ENCODE data around the gene MLPH.

Gene MLPH

DNA sequence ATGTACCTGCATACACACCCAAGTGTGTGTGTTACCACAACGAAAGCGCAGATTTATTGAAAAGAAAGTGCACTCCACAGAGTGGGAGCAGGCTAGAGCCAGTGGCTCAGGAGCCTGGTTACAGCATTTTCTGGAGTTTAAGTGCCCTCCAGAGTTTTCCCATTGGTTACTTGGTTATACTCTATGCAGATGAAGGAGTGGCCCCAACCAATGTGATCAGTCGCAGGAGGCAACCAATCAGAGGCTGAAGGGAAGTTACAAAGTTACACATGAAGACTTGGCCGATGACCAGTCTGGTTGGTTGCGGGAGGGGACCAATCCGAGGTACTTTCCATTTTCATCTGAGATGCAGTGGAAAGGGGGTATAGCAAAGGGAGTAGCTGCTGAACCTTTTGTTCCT is 65.9 kb downstream of the MLPH start:
- Histone ChIP-seq H3F3A (ENCODE audit: control insufficient read depth, insufficient read depth) (no peaks in the 10 kb centered on the region), H3K4me1 (ENCODE audit: control insufficient read depth, low read length) (0 out of 2 replicates have a peak, but pooled peaks cover 3% of the 10 kb centered on the region), H3K9me2 (replicated peaks; ENCODE audit: control insufficient read depth, low read length) (no peaks in the 10 kb centered on the region), H3K79me2 (ENCODE audit: control insufficient read depth, low read length) (no peaks in the 10 kb centered on the region), H3K4me2 (ENCODE audit: low read length) (no peak overlapping the region), H3K27me3 (ENCODE audit: control insufficient read depth, low read length) (peaks cover 10% of the 10 kb centered on the region), H4K20me1 (ENCODE audit: control insufficient read depth, insufficient read depth, low read depth, low read length) (no peaks in the 10 kb centered on the region), H3K4me3 (ENCODE audit: low read length) (no peak overlapping the region), H3K27ac (ENCODE audit: low read depth, low read length) (no peak overlapping the region), H3K9me3 (ENCODE audit: control insufficient read depth, insufficient read depth, low read length) (peaks cover 11% of the 10 kb centered on the region), H3K36me3 (ENCODE audit: control insufficient read depth, low read length) (no peaks in the 10 kb centered on the region)
- no peak for TF ChIP-seq EZH2phosphoT487 (IDR thresholded peaks at IDR 0.05; ENCODE audit: borderline replicate concordance, low read length)
- TF ChIP-seq, protein P1, sequence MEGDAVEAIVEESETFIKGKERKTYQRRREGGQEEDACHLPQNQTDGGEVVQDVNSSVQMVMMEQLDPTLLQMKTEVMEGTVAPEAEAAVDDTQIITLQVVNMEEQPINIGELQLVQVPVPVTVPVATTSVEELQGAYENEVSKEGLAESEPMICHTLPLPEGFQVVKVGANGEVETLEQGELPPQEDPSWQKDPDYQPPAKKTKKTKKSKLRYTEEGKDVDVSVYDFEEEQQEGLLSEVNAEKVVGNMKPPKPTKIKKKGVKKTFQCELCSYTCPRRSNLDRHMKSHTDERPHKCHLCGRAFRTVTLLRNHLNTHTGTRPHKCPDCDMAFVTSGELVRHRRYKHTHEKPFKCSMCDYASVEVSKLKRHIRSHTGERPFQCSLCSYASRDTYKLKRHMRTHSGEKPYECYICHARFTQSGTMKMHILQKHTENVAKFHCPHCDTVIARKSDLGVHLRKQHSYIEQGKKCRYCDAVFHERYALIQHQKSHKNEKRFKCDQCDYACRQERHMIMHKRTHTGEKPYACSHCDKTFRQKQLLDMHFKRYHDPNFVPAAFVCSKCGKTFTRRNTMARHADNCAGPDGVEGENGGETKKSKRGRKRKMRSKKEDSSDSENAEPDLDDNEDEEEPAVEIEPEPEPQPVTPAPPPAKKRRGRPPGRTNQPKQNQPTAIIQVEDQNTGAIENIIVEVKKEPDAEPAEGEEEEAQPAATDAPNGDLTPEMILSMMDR (IDR thresholded peaks at IDR 0.05; ENCODE audit: low read depth, low read length, poor library complexity, severe bottlenecking): no peak

DNA sequence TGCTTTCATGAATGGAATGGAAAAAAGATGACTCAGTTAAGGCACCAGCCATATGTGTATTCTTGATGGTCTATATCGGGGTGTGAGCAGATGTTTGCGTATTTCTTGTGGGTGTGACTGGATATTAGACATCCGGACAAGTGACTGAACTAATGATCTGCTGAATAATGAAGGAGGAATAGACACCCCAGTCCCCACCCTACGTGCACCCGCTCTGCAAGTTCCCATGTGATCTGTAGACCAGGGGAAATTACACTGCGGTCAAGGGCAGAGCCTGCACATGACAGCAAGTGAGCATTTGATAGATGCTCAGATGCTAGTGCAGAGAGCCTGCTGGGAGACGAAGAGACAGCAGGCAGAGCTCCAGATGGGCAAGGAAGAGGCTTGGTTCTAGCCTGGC is 66.9 kb downstream of the MLPH start:
- TF ChIP-seq, protein P1 (IDR thresholded peaks at IDR 0.05; ENCODE audit: low read depth, low read length, poor library complexity, severe bottlenecking): no peak
- TF ChIP-seq EZH2phosphoT487 (IDR thresholded peaks at IDR 0.05; ENCODE audit: borderline replicate concordance, low read length): no peak
- H3K4me2 ChIP-seq (ENCODE audit: low read length): no peak overlapping the region

DNA sequence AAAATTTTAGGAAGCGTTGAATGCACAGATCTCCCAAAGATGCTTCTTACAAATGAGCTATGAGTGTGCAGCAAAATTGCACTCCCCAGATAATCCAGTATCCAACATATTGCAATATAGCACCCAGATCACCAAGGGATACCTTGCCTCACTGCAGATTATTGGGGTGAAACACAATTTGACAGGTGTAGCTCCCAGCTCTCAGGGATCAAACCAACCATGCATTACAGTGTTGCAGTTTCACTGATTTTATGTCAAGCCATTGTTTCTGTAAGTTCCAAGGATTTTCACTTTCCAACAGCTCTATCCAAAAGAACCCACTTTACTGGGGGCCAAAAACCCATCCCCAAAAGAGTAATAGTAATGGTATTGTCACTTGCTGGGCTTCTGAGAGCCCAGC is 68.5 kb downstream of the MLPH start:
- Histone ChIP-seq H4K20me1 (ENCODE audit: control insufficient read depth, insufficient read depth, low read depth, low read length) (no peaks in the 10 kb centered on the region), H3K4me3 (ENCODE audit: low read length) (no peak overlapping the region), H3K27ac (ENCODE audit: low read depth, low read length) (no peak overlapping the region), H3K79me2 (ENCODE audit: control insufficient read depth, low read length) (no peaks in the 10 kb centered on the region), H3K9me2 (replicated peaks; ENCODE audit: control insufficient read depth, low read length) (no peaks in the 10 kb centered on the region), H3F3A (ENCODE audit: control insufficient read depth, insufficient read depth) (no peaks in the 10 kb centered on the region), H3K4me1 (ENCODE audit: control insufficient read depth, low read length) (no peaks in the 10 kb centered on the region), H3K36me3 (ENCODE audit: control insufficient read depth, low read length) (no peaks in the 10 kb centered on the region), H3K9me3 (ENCODE audit: control insufficient read depth, insufficient read depth, low read length) (peaks cover 11% of the 10 kb centered on the region), H3K4me2 (ENCODE audit: low read length) (no peak overlapping the region), H3K27me3 (ENCODE audit: control insufficient read depth, low read length) (peaks cover 10% of the 10 kb centered on the region)
- no peak for TF ChIP-seq EZH2phosphoT487 (IDR thresholded peaks at IDR 0.05; ENCODE audit: borderline replicate concordance, low read length)
- TF ChIP-seq, protein P1 (IDR thresholded peaks at IDR 0.05; ENCODE audit: low read depth, low read length, poor library complexity, severe bottlenecking): no peak

More for the DNA sequence above, 66.9 kb downstream of the MLPH start:
- peaks cover 11% of the 10 kb centered on the region for H3K9me3 ChIP-seq (ENCODE audit: control insufficient read depth, insufficient read depth, low read length)
- H3K36me3 ChIP-seq (ENCODE audit: control insufficient read depth, low read length): no peaks in the 10 kb centered on the region
- H3K9me2 ChIP-seq (replicated peaks; ENCODE audit: control insufficient read depth, low read length): no peaks in the 10 kb centered on the region
- no peaks in the 10 kb centered on the region for H4K20me1 ChIP-seq (ENCODE audit: control insufficient read depth, insufficient read depth, low read depth, low read length)
- peaks cover 10% of the 10 kb centered on the region for H3K27me3 ChIP-seq (ENCODE audit: control insufficient read depth, low read length)
- H3F3A ChIP-seq (ENCODE audit: control insufficient read depth, insufficient read depth): no peaks in the 10 kb centered on the region
- no peaks in the 10 kb centered on the region for H3K79me2 ChIP-seq (ENCODE audit: control insufficient read depth, low read length)
- no peaks in the 10 kb centered on the region for H3K4me1 ChIP-seq (ENCODE audit: control insufficient read depth, low read length)
- no peak overlapping the region for H3K4me3 ChIP-seq (ENCODE audit: low read length)
- H3K27ac ChIP-seq (ENCODE audit: low read depth, low read length): no peak overlapping the region
